AG09319 (cell line): ENCODE data around the gene SIGLEC1.

Experiments
- DNase-seq: peaks from one replicate; pipeline ENCODE4 v3.0.0-alpha.2; 2010; ENCODE audit warnings: low read depth; ENCODE audit errors: extremely low read depth
- CTCF ChIP-seq: IDR thresholded peaks from 2 replicates; pipeline ENCODE4 v1.5.1; 2011; ENCODE audit warnings: low read depth, mild to moderate bottlenecking, inconsistent platforms, low read length, moderate library complexity

The SIGLEC1 gene

GRCh38 chr20:3744037-3744436 lies 31.6 kb upstream of the SIGLEC1 start:
- DNase-seq = no peak
- TF ChIP-seq CTCF = no peak

DNA sequence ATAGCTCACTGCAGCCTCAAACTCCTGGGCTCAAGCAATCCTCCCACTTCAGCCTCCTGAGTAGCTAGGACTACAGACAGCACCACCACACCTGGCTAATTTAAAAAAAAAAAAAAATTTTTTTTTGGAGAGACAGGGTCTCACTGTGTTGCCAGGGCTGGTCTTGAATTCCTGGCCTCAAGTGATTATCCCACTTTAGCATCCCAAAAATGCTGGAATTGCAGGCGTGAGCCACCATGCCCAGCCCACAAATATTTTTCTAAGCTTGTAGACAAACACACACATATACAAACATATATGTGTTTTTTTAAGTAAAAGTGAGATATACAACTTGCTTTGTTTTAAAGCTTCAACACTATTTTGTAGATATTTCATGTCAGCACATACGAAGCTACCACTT lies 30.9 kb upstream of the SIGLEC1 start:
- no peak for TF ChIP-seq CTCF
- DNase-seq = no peak

- DNase-seq = no peak
- TF ChIP-seq CTCF = no peak
These were observed 29.5 kb upstream of the SIGLEC1 start for GRCh38 chr20:3741836-3742458.

- no peak for TF ChIP-seq CTCF
These were observed 28.4 kb upstream of the SIGLEC1 start for GRCh38 chr20:3740615-3741301.

DNA sequence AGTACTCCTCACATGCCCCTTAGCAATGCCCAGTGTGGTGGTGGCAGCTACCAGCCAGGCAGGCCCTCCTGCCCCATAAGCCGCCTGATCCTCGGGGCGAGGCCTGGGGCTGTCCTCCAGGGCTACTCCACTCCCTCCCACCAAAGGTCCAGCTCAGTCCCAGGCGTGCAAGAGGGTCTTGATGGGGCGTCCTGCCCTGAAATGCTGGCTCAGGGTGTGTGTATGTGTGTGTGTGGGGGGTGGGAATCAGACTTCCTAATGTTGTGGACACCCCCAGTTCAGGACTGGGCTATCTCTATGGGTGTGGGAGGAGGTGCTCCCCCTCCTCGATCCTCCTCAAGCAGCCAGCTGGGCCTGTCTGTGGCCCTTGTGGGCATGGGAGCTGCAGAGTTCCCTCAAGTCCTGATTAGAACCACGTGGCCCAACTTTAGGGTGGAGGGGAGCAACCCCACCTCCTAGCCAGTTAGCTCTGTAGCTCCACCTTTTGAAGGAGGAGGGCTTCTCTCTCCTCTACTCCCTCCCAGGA lies 27.6 kb upstream of the SIGLEC1 start:
- no peak for TF ChIP-seq CTCF
- DNase-seq = no peak

More at GRCh38 chr20:3740615-3741301, 28.4 kb upstream of the SIGLEC1 start:
- no peak for DNase-seq

DNA sequence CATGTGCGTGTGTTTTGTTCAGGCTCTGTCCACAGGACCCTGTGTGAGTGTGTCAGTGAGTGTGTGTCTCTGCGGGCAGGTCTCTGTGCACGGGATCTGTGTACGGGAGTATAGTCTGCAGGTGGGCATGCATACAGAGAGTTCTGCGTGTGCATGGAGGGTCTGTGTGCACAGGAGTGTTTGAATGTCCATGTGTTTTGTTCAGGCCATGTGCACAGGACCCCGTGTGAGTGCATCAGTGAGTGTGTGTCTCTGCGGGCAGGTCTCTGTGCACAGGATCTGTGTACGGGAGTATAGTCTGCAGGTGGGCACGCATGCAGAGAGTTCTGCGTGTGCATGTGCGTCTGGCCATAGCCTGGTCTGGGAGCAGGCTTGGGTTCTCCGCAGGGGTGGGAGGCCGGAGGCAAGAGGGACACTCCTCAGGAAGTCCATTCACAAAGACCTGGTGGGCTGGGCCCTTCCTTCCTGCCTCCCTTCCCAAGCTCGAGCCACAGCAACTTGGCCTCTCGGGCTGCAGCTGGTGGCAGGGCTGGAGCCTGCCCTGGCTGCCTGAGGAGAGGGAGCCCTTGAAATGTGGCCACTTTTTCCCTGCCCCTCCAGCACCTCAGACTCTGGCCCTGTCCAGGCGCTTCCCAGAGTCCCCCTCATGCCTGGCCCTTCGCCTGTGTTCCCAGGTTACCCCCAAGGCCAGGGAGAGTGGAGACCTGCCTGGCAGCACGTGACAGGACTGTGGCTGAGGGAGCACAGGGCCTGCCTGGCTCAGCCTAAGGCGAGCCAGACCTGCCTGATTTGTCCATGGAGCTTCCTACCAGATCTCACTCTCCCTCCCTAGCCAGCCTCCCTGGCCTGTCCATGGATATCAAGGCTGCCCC lies 26.9 kb upstream of the SIGLEC1 start:
- no peak for DNase-seq
- no peak for TF ChIP-seq CTCF
